ENCODE results near the gene TSTD2.
A peak's percentile ranks its signal among the peaks of the same experiment; 100 is the strongest.

Gene TSTD2

DNA sequence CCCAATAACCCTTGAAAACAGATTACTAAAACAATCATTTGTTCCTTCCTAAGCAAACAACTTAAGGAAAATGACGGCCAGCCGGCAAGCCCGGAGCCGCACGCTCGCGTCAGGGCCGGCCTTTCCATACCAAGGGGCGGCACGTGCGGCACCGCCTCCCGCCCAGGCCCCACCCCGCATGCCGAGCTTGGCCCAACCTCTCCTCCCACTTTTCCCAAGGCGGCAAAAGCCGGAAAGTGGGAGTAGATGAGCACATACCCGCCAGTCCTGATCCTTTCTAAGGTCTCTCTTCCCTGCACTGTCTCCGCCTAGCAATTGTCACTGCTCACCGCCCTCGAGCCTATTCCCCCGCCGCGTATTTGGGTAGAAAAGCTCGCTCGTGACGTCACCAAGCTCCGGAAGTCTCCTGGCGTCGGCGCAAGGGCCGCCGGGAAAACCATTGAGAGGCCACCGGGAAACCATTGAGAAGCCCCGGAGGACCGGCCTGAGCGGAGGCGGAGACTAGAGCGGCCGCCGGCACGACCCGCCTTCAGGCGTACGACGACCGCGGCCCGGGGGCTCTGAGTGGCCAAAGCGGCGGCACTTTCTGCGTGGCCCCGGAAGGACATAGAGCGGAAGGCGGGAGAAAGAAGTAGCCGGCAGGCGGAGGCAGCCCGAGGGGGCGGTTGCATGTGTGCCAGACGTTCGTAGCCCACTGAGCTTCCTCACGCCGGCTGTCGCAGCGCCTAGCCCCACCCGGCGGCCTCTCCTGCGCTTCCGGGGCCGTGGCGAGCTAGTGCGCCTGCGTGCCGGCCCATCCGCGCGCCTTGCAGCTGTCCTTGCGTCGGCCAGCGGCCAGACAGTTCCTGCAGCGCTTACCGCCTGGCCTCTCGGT lies at the start of gene TSTD2, which contains the start of gene NCBP1:
Gene TSTD2 (minus strand): TSS at position 384 of the 874 bp plus-strand sequence. CDS start 5,806 bp downstream, outside the sequence.
Gene NCBP1 (plus strand): TSS at position 837 of the 874 bp plus-strand sequence. CDS start 61 bp downstream, outside the sequence.
- DNase-seq = peak; percentile 95

DNA sequence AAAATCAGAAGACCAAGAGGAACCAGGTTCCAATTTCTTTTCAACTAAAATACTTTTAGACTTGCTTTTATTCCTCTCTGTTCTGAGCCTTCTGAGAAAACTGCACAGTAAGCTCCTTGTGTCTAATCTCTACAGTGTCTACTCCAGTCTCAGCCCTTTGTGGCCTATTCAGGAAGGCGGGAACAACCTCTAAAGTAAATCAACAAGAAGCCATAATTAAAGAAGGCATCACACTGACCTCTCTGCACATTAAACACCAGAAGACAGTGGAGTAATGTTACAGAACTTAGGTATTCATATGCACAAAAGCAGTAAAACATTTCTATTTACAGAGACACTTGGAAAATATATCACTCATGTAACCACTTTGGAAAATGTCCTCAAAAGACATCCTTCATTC lies 49.1 kb upstream of the TSTD2 start:
- no peak for DNase-seq

DNA sequence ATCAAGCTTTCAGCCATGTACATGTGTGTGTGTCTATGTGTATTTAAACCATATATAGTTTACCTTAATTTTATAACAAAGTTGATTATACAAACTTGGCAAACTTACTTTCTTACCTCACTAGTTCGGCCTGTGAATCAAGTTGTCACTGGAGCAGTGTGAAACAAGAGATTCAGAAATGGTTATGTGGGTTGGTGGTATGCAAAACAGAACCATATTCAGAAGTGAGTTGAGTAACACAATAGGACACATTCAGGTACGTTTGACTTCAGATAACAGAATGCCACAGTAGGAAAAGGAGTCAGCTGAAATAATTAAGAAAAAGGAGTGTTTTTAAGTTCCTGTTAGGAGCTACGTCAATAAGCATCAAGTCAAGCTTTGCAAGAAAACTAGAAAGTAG lies 42.5 kb upstream of the TSTD2 start:
- DNase-seq = peak; percentile 50

GRCh38 chr9:97673922-97674321 lies 40.8 kb upstream of the TSTD2 start:
- no peak for DNase-seq

DNA sequence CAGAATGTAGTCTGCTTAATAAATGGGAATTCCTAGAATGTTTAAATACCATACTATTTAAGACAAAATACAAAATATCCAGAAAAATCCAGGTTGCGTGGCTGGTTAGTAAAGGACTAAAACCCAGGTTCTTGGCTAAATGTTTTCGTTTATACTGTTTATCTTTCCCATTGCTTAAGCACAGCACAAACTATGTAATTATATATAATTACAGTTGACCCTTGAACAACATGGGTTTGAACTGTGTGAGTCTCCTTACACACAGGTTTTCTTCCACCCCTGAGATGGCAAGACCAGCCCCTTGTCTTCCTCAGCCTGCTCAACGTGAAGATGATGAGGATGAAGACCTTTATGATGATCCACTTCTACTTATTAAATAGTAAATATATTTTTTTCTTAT lies 39.2 kb upstream of the TSTD2 start:
- DNase-seq = no peak

- DNase-seq = no peak
Measured at GRCh38 chr9:97670586-97670985, 37.4 kb upstream of the TSTD2 start.

DNA sequence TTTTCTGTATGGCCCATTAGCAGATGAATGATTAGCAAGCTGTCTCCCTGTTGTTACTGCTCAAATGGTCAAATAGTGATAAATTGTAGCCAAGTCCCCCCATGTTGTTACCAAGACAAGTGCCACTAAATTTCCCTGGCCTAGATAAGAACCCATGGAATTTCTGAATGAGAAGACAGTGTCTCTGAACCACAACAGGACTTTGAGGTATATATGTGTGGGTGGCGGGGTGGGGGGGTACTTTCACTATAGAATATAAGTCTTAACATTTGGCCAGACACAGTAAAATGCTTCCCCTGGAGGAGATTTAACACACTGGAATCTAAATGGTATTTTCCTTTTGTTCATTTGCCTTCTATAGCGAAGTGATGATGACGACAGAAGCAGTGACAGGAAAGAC lies 35.3 kb upstream of the TSTD2 start:
- DNase-seq = no peak

- DNase-seq = no peak
Measured at GRCh38 chr9:97666907-97667686, 33.9 kb upstream of the TSTD2 start.

GRCh38 chr9:97665742-97666141 lies 32.6 kb upstream of the TSTD2 start:
- DNase-seq = no peak

DNA sequence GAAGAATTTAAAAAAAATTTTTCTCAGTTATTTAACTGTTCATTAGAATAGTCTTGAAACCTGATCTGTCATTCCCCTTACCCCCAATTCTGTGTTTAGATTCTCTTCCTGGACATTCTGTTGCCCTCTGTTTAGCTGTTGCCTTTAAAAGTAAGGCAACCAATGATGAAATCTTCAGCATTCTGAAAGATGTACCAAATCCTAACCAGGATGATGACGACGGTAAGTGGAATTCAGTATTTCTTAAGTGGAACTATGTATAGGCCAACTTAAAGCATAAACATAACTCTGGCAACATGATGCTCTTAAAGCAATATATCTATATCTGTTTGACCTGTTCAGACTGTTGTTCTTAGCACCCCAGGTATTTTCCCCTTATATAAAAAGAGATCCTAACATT lies 27.7 kb upstream of the TSTD2 start:
- DNase-seq = no peak

DNA sequence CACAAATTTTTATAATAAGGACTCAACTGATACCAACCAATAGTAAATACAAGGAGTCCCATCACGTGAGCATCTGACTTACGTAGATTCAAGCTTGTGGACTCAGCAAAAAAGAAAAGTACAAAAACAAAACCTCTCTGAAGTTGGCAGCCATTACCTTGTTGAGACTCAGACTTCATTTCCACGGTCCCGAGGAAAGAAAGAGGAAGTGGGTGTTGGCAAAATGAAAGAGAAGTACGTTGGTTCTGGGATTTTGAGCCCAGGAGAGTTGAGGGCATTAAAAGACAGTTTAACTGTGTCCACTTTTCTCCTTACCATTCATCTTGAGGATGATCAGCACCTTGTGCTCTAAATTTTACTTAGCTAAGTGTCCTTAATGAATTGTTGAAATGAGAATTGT lies 27.2 kb upstream of the TSTD2 start:
- no peak for DNase-seq

GRCh38 chr9:97659771-97660170 lies 26.6 kb upstream of the TSTD2 start:
- no peak for DNase-seq

GRCh38 chr9:97658707-97659106 lies 25.5 kb upstream of the TSTD2 start:
- DNase-seq = no peak

- no peak for DNase-seq
Measured at GRCh38 chr9:97651646-97652045, 18.5 kb upstream of the TSTD2 start.

- DNase-seq = no peak
Measured at GRCh38 chr9:97647996-97648395, 14.8 kb upstream of the TSTD2 start.

DNA sequence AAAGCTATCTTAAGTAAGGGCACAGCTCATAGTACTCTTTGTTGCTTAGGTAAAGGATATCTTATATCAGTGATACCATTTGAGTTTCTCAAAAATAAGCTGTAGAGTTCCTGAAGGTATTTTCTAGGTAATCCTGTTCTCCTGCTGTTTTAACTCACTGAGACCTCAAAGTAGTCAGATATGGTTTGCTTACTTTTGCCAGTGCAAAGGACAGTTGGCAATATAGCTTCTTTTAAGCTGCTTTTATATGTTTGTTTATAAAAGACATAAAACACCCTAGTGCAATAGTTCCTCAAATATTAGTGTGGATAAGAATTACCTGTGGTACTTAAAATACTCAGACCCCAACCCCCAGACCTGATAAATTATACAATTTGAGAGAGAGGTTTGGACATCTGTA lies 12.6 kb upstream of the TSTD2 start:
- DNase-seq = no peak

- no peak for DNase-seq
Measured at GRCh38 chr9:97640325-97640724, 7.2 kb upstream of the TSTD2 start.

DNA sequence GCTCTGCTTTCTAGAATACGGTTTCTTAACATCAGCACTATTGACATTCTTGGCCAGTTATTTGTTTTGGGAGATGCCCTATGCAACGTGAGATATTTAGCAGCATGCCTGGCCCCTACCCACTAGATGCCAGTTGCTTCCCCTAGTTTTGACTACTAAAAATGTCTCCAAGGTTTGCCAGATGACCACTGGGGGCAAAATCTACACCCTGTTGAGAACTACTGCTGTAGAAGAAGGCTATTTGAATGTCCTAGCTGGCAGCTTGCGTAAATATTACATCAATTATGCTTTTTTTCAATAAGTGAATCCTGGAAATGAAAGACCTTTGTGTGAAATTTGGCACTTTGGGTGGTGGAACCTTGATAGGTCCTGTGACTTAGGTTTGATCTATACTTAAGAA lies 5.5 kb upstream of the TSTD2 start:
- no peak for DNase-seq

- DNase-seq = no peak
Measured at GRCh38 chr9:97636903-97637302, 3.7 kb upstream of the TSTD2 start.

- DNase-seq = no peak
Measured at GRCh38 chr9:97635026-97635425, 1.9 kb upstream of the TSTD2 start.

DNA sequence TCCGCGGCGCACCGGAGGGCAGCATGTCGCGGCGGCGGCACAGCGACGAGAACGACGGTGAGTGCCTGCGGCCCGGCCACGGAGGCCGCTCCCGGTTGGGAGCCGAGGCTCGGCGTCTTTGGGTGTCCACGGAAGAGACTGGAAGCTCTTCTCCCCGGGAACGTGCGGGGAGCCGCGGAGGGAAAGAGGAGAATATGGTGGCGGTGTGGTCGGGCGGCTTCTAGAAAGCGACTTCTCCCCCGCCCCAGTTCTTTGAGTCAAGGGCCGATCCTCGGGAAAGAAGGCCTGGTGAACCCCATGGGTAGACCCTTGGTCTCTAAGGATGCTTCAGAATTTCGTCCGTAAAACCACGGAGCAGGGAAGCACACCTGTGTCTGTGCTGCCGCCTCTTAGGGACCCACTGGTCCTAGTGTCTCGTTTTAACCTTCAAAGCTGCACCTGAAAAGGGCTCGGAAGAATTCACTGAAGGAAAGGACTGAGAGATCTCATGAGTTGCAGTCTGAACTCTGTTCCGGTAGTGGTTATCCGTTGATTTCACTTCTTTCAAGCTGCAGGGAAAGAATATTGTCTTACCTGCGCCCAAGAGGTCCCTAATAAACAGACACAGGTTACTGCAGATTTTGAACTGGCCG lies 807 bp upstream of the TSTD2 start:
- no peak for DNase-seq

DNA sequence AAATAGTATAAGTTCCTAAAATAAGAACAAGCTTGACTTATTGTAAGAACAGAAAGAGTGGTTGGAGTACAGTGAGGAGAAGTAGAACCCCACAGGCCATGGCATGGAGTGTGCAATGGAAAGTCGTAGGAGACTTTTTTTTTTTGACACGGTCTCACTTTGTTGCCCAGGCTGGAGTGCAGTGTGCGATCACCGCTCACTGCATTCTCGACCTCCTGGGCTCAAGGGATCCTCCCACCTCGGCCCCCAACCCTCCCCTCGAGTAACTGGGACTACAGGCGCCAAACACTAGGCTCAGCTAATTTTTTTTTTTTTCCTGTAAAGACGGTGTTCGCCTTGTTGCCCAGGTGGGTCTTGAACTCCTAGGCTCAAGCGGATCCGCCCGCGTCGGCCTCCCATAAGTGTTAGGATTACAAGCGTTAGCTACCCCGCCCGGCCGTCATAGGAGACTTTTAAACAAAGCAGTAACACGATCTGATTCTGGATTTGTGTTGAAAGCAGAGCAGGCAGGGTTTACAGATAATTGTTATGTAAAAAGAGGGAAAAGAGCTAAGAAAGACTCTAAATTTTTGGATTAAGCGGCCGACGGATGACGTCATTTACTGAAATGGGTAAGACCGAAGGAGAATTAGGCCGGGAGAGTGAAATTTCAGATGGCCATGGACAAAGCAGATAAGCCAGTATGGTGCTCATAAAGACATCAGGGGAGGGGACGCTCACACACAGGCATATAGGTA lies 752 bp downstream of the TSTD2 start:
- DNase-seq = peak; percentile 56

DNA sequence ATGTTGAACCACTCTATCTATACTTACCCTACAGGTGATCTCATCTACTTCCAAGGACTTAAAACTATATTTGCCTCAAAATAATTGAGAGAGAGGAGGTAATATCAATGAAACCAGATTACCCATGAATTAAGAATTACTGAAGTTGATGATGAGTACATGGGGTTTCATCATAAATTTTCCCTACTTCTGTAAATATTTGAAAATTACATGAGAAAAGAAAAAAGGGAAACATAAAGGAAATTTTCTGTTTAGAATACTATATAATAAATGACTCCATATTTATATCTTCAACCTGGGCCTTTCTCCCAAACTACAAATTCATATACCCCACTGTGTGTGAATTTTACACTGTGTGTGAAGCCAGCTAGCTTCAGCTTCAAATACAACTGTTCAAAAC lies 2.6 kb downstream of the TSTD2 start:
- no peak for DNase-seq
